Measurements from ENCODE around the gene WNT1. TPM values are rescaled to one million over a fixed set of nuclear protein-coding genes. Genes with fewer than 3 reads are reported as not detected.

The WNT1 gene
- total and polyA plus RNA-seq, 9 of the 15 experiments (the other 6 are each of a cell fraction or from before 2014, with no cell fraction given): not detected

GRCh38 chr12:48969160-48969771, 8.9 kb upstream of the WNT1 start:
- no TSS peak for BruUV-seq (replicated peaks)
- TF ChIP-seq ZNF280A (IDR thresholded peaks at IDR 0.05; ENCODE audit: low read depth, partially characterized antibody): no peak
- no peak for TF ChIP-seq BRD4 (IDR thresholded peaks at IDR 0.05)
- TF ChIP-seq BCLAF1 (IDR thresholded peaks at IDR 0.05; ENCODE audit: borderline replicate concordance in 1 of 2, control insufficient read depth in 1 of 2, low read depth in 2 of 2, low read length in 1 of 2): no peak
- no peak for TF ChIP-seq ZNF133 (CRISPR knock-in tag; IDR thresholded peaks at IDR 0.05)
- no peak for TF ChIP-seq STAT5B (CRISPR knock-in tag; IDR thresholded peaks at IDR 0.05)
- TF ChIP-seq ZC3H4 (CRISPR knock-in tag; IDR thresholded peaks at IDR 0.05; ENCODE audit: borderline replicate concordance): no peak
- no peak for TF ChIP-seq ZNF232 (CRISPR knock-in tag; IDR thresholded peaks at IDR 0.05)
- TF ChIP-seq OTX1 (CRISPR knock-in tag; IDR thresholded peaks at IDR 0.05): no peak
- no peak for TF ChIP-seq TAF9B (IDR thresholded peaks at IDR 0.05; ENCODE audit: partially characterized antibody)
- no peak for TF ChIP-seq PURB (CRISPR knock-in tag; IDR thresholded peaks at IDR 0.05; ENCODE audit: low read depth)
- TF ChIP-seq SFPQ (IDR thresholded peaks at IDR 0.05; ENCODE audit: low read depth, low read length): no peak
- no peak for TF ChIP-seq SIN3A (IDR thresholded peaks at IDR 0.05; ENCODE audit: borderline replicate concordance in 2 of 2, control insufficient read depth in 1 of 2, low read depth in 2 of 2, low read length in 2 of 2)

More at GRCh38 chr12:48969160-48969771, 8.9 kb upstream of the WNT1 start:
- intact Hi-C loops (cut with micrococcal nuclease) (no loop called here), in situ Hi-C loops (cut with MboI) (no loop called here)
- ChIA-PET POLR2A (interaction anchor here (0.6 kb wide), 1 partner anchor 381 kb away, joined by 3 read pairs; no protein-coding TSS in a partner anchor), CTCF (ENCODE audit: low intra/inter-chr PET ratio) (no interaction called here)
- H3K9me1 ChIP-seq (ENCODE audit: control insufficient read depth, insufficient read depth, low read length): no peaks in the 10 kb centered on the region
- no peak overlapping the region for H3K4me3 ChIP-seq
- no peaks in the 10 kb centered on the region; the same call in 1 of the 2 replicates for H4K20me1 ChIP-seq (replicated peaks; ENCODE audit: control insufficient read depth, insufficient read depth, low read length)
- FAIRE-seq: no peak
- no peak overlapping the region for H3K9ac ChIP-seq (ENCODE audit: insufficient read depth in 1 of 2, low read depth in 2 of 2, low read length in 2 of 2)
- no peak for ATAC-seq
- no peak overlapping the region for H3K27ac ChIP-seq (ENCODE audit: extremely low read depth, low read depth, low read length)
- H3K4me1 ChIP-seq (replicated peaks in 1 of 2; ENCODE audit: control insufficient read depth in 2 of 2, insufficient read depth in 2 of 2, low read length in 2 of 2): peaks cover 6 to 52% of the 10 kb centered on the region in 2 experiments; a peak in 4 of 5 replicates
- WGBS (ENCODE audit: insufficient coverage, low coverage, missing lambda C conversion rate): 67% methylated on average over 8 of the region's 8 CpGs
- H3K27me3 ChIP-seq (ENCODE audit: control insufficient read depth in 2 of 2, insufficient read depth in 2 of 2, low read length in 2 of 2): 0 out of 5 replicates have a peak, but pooled peaks cover 0 to 5% of the 10 kb centered on the region in 2 experiments
- no peak overlapping the region for H2AFZ ChIP-seq (ENCODE audit: low read depth, low read length)
- H3K36me3 ChIP-seq (ENCODE audit: control insufficient read depth, insufficient read depth, low read length): no peaks in the 10 kb centered on the region
- no peak for DNase-seq (ENCODE audit: extremely low read depth in 1 of 4, low spot score in 3 of 4)
- H3K9me3 ChIP-seq (replicated peaks; ENCODE audit: control insufficient read depth, insufficient read depth, low read depth, low read length): no peaks in the 10 kb centered on the region
- no peak overlapping the region for H3K4me2 ChIP-seq (ENCODE audit: insufficient read depth, low read length)
- H3K79me2 ChIP-seq (ENCODE audit: control insufficient read depth, insufficient read depth, low read length): no peaks in the 10 kb centered on the region

All from K562 (cell line).